ENCODE data around the gene DHX32.

DNA sequence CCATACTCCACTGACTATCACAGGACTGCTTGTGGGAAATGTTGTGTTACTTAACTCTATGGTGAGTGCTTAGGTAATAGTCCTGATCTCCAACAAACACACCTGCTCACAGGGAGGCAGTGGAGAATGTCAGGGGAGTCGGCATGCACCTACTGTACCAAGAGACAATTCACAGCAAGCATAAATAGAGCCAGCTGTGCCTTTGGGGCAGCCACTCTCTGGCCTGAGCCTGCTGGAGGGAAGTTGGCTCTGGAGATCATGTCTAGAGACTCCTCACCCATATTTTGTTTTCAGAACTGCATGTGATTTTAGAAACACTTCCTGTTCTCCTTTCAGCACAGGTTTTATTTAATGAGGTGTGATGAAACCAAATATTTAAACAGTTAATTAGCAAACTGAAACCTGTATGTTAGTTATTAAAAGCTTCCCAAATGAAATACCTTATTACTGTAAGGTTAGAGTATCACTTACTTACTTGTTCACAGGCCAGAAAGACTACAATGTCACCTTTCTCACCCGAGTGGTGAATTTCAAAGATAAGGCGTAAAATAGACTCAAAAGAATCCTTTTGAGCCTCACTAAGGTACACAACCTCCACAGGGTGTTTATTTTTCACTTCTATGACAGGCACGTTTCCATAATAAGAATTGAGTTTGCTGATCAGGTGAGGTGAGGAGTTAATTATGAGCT is 21.8 kb downstream of the DHX32 start:
- TF ChIP-seq, protein P1, sequence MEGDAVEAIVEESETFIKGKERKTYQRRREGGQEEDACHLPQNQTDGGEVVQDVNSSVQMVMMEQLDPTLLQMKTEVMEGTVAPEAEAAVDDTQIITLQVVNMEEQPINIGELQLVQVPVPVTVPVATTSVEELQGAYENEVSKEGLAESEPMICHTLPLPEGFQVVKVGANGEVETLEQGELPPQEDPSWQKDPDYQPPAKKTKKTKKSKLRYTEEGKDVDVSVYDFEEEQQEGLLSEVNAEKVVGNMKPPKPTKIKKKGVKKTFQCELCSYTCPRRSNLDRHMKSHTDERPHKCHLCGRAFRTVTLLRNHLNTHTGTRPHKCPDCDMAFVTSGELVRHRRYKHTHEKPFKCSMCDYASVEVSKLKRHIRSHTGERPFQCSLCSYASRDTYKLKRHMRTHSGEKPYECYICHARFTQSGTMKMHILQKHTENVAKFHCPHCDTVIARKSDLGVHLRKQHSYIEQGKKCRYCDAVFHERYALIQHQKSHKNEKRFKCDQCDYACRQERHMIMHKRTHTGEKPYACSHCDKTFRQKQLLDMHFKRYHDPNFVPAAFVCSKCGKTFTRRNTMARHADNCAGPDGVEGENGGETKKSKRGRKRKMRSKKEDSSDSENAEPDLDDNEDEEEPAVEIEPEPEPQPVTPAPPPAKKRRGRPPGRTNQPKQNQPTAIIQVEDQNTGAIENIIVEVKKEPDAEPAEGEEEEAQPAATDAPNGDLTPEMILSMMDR (conservative IDR thresholded peaks at IDR 0.05; ENCODE audit: low read depth, low read length): no peak
- no peak for TF ChIP-seq EZH2 (IDR thresholded peaks at IDR 0.05; ENCODE audit: borderline replicate concordance, low read depth, low read length, poor library complexity, severe bottlenecking)
